Stimulated activated CD8-positive, alpha-beta memory T cell treated with anti-CD3 and anti-CD28 coated beads, Interleukin-15, amount 100 ng/mL, for 48 hours (primary cell): Measurements from ENCODE around the gene FAM187B.

ENCODE experiments used
- DNase-seq, 2 donors: peaks; one replicate each; pipeline ENCODE4 v3.0.0-alpha.2; 2020; ENCODE audit warnings: low read depth in 2 of 2

FAM187B gene

GRCh38 chr19:35178701-35179100 lies 49.8 kb downstream of the FAM187B start:
- DNase-seq = no peak

- no peak for DNase-seq
These were observed 50.9 kb downstream of the FAM187B start for GRCh38 chr19:35177377-35178274.

- no peak for DNase-seq
These were observed 52.4 kb downstream of the FAM187B start for GRCh38 chr19:35176181-35176570.
